22Rv1 (cell line): ENCODE data around the gene POLK.

ENCODE experiments used
- ZFX ChIP-seq: fragments of 450-650 bp; IDR thresholded peaks from 2 replicates; pipeline ENCODE4 v1.6.1; 2017; ENCODE audit warnings: antibody characterized with exemption, borderline replicate concordance
- TF ChIP-seq, protein P1 (sequence below): fragments of 450-650 bp; IDR thresholded peaks from 2 replicates; pipeline ENCODE4 v1.5.1; 2017; ENCODE audit warnings: mild to moderate bottlenecking

DNA sequence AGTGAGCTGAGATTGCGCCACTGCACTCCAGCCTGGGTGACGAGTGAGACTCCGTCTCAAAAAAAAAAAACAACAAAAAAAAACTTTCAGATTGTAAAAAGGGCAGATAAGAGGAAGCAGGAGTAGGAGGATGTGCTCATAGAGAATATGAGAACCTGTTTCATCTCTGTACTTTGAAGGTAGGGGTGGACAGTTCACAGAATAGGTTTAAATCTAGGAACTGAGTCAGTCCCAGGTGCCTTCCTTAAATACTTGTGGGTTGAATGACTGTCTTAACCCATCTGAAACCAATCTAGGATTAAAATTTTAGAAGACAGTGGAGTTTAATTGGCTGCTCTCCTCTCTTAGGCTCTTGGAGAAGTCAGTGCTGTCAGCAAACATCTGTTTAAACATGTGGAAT lies 12.4 kb downstream of the POLK start:
- TF ChIP-seq, protein P1, sequence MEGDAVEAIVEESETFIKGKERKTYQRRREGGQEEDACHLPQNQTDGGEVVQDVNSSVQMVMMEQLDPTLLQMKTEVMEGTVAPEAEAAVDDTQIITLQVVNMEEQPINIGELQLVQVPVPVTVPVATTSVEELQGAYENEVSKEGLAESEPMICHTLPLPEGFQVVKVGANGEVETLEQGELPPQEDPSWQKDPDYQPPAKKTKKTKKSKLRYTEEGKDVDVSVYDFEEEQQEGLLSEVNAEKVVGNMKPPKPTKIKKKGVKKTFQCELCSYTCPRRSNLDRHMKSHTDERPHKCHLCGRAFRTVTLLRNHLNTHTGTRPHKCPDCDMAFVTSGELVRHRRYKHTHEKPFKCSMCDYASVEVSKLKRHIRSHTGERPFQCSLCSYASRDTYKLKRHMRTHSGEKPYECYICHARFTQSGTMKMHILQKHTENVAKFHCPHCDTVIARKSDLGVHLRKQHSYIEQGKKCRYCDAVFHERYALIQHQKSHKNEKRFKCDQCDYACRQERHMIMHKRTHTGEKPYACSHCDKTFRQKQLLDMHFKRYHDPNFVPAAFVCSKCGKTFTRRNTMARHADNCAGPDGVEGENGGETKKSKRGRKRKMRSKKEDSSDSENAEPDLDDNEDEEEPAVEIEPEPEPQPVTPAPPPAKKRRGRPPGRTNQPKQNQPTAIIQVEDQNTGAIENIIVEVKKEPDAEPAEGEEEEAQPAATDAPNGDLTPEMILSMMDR: no peak
- no peak for TF ChIP-seq ZFX
